GM18519 (cell line): ENCODE data around the gene SZT2.

Experiments
- ATAC-seq: cut with Tn5 transposase; IDR thresholded peaks from one replicate; pipeline ENCODE4 v1.9.1; 2021; ENCODE audit warnings: mild to moderate bottlenecking, moderate library complexity; ENCODE audit not compliant: unreplicated experiment, low FRiP score

Gene SZT2

GRCh38 chr1:43421976-43422750 is 32.5 kb downstream of the SZT2 start:
- ATAC-seq, result no peak

DNA sequence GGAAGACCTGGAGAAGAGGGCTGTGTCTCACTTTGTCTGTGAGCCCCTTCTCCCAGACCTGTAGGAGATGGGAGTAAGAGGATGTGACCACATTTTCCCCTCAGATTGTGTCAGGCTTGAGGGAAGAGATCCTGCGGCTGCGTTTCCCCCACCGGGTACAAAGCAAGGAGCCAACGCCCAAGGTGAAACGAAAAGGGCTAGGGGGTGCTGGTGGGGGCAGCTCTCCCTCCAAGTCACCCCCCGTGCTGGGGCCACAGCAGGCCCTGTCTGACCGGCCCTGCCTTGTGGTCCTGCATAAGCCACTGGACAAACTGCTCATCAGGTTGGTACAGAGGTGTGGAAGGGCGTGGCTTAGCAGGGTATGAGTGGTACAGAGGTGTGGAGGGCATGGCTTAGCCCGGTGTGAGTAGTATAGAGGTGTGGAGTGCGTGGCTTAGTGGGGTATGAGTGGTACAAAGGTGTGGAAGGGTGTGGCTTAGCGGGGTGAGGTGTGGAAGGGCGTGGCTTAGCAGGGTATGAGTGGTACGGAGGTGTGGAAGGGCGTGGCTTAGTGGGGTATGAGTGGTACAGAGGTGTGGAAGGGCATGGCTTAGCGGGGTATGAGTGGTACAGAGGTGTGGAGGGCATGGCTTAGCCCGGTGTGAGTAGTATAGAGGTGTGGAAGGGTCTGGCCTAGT is 33.4 kb downstream of the SZT2 start:
- ATAC-seq, result no peak

GRCh38 chr1:43423672-43424550 is 34.2 kb downstream of the SZT2 start:
- no peak for ATAC-seq

DNA sequence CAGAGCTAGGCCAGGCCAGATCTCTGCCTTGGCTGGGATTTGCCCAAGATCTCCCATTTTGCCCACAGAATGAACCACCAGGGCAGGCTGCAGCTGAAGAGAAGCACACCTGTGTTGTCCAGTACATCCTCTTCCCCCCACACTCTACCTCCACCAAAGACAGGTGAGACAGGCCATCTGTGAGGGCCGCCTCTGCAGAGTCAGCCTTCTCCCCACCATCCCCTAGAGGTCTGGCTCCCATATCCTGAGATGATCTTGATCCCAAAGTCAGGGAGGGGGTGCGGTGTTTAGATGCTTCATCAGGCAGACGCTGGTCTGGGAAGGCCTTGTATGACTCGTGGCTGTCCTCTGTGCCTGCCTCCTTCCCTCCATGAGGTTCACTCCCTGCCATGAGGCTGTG is 35.3 kb downstream of the SZT2 start:
- ATAC-seq, result no peak

- ATAC-seq, result no peak
These were observed 36.5 kb downstream of the SZT2 start for GRCh38 chr1:43426221-43426620.

GRCh38 chr1:43427524-43427923 is 37.8 kb downstream of the SZT2 start:
- ATAC-seq, result no peak

GRCh38 chr1:43427941-43428340 is 38.2 kb downstream of the SZT2 start:
- ATAC-seq, result no peak

- ATAC-seq, result no peak
These were observed 41.1 kb downstream of the SZT2 start for GRCh38 chr1:43430831-43431230.

DNA sequence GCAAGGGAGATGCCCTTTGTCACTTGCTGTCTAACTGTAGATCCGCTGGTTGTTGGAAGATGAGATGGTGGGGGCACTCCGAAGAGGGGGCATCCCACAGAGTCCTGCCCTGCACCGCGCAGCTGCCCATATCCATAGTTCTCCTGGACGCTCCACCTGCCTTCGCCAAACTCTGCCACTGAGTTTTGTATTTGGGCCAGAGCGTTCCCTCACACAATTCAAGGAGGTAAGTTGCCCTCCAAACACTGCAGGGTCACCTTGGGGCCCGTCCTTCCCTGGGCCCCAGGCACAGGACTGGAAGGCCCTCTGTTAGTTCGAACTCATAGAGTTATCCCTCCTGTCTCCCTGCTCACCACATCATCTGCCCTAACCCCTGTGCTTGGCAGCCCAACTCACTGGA is 42.0 kb downstream of the SZT2 start:
- no peak for ATAC-seq

GRCh38 chr1:43432171-43432860 is 42.6 kb downstream of the SZT2 start:
- ATAC-seq, result no peak

DNA sequence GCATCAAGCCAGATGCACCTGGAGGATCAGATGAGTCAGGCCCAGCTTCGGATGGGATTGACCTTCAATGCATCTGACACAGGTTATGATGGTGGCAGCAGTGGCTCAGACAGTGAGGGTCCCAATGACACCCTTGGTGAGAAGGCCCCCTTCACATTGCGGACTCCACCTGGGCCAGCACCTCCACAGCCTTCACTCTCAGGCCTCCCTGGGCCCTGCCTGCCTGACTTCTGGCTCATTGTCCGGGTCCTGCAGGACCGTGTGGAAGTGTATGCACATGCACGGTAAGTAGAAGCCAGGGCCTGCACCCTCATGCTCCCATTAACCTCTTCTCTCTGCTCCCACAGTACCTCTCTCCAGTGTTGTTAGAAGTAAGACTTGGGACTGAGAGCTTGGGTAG is 43.2 kb downstream of the SZT2 start:
- ATAC-seq, result no peak

GRCh38 chr1:43434256-43434655 is 44.6 kb downstream of the SZT2 start:
- ATAC-seq, result no peak

GRCh38 chr1:43435146-43436145 is 45.7 kb downstream of the SZT2 start:
- ATAC-seq, result no peak

- ATAC-seq, result no peak
These were observed 46.7 kb downstream of the SZT2 start for GRCh38 chr1:43436371-43436770.

GRCh38 chr1:43437031-43437973 is 47.6 kb downstream of the SZT2 start:
- ATAC-seq, result no peak

GRCh38 chr1:43438006-43438405 is 48.3 kb downstream of the SZT2 start:
- ATAC-seq, result no peak

GRCh38 chr1:43438576-43438952 is 48.9 kb downstream of the SZT2 start:
- no peak for ATAC-seq

GRCh38 chr1:43438953-43439581 is 49.4 kb downstream of the SZT2 start:
- no peak for ATAC-seq
